Muscle layer of colon (tissue), 2 donors: ENCODE data around the gene ANGPTL8.

Experiments used
- H3K27ac ChIP-seq: one replicate; pipeline ENCODE4 v1.7.0; 2013; ENCODE audit warnings: low read depth, mild to moderate bottlenecking, low read length, moderate library complexity
- H3K27me3 ChIP-seq, 2 donors: one replicate each; pipeline ENCODE4 v1.7.0; 2013; ENCODE audit warnings: low read length in 2 of 2, mild to moderate bottlenecking in 2 of 2; ENCODE audit not compliant: insufficient read depth in 2 of 2, control insufficient read depth in 1 of 2
- H3K36me3 ChIP-seq: one replicate; pipeline ENCODE4 v1.7.0; 2013; ENCODE audit warnings: mild to moderate bottlenecking, low read length; ENCODE audit not compliant: insufficient read depth
- H3K4me1 ChIP-seq: one replicate; pipeline ENCODE4 v1.7.0; 2013; ENCODE audit warnings: mild to moderate bottlenecking, low read length; ENCODE audit not compliant: insufficient read depth
- H3K4me3 ChIP-seq, 2 donors: one replicate each; pipeline ENCODE4 v1.7.0; 2013; ENCODE audit warnings: low read length in 2 of 2, low read depth in 1 of 2, mild to moderate bottlenecking in 1 of 2, moderate library complexity in 1 of 2
- H3K9ac ChIP-seq: one replicate; pipeline ENCODE4 v1.7.0; 2013; ENCODE audit warnings: low read length
- H3K9me3 ChIP-seq: one replicate; pipeline ENCODE4 v1.7.0; 2013; ENCODE audit warnings: mild to moderate bottlenecking, low read length
- donor health status: abdominal sarcoma.
- donor health status: Adenocarcinoma of cecum.

Gene ANGPTL8, protein sequence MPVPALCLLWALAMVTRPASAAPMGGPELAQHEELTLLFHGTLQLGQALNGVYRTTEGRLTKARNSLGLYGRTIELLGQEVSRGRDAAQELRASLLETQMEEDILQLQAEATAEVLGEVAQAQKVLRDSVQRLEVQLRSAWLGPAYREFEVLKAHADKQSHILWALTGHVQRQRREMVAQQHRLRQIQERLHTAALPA

DNA sequence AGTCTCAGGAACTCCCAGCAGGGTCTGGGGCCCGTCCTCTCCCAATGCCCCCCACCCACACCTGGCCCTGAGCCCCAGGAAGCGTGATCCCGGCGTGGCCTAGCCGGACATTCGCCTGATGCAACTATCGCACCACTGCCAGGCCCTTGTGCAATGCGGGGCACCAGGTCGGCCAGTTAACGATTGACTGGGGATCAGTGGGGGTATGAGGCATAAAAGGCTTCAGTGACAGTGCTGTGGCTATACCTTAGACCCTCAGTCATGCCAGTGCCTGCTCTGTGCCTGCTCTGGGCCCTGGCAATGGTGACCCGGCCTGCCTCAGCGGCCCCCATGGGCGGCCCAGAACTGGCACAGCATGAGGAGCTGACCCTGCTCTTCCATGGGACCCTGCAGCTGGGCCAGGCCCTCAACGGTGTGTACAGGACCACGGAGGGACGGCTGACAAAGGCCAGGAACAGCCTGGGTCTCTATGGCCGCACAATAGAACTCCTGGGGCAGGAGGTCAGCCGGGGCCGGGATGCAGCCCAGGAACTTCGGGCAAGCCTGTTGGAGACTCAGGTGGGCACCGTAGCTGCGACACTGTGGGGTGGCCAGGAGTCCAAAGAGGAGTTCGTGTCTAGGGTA lies at the start of gene ANGPTL8:
ANGPTL8 (plus strand) TSS at position 243 of the 624 bp plus-strand sequence; CDS start at position 262, 19 bp downstream.
- H3K9ac ChIP-seq, result no peak within 1 kb of the TSS

DNA sequence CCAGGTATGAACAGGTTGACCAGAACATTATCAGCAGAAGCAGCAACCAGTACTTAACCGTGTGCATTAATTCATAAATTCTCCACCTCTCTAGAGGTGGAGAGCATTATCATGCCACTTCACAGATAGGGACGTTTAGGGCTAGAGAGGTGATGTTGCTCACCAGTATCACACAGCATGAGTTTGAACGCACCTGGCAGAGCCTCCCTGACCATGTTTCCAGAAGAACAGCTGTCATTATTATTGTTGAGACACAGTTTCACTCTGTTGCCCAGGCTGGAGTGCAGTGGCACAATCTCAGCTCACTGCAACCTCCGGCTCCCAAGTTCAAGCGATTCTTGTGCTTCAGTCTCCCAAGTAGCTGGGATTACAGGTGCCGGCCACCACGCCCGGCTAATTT lies 48.9 kb upstream of the ANGPTL8 start:
- H3K27ac ChIP-seq, result peak overlapping the region; percentile 75
- no peak overlapping the region for H3K4me3 ChIP-seq
- H3K9me3 ChIP-seq, result no peaks in the 10 kb centered on the region
- no peaks in the 10 kb centered on the region for H3K27me3 ChIP-seq
- H3K36me3 ChIP-seq, result peaks cover 61% of the 10 kb centered on the region
- H3K9ac ChIP-seq, result peak overlapping the region; percentile 27
- H3K4me1 ChIP-seq, result peaks cover 94% of the 10 kb centered on the region

More for the DNA sequence above, at the start of gene ANGPTL8:
- Histone ChIP-seq H3K27ac (no peak within 1 kb of the TSS), H3K9me3 (no peaks in the 10 kb centered on the region), H3K4me1 (peaks cover 5% of the 10 kb centered on the region), H3K4me3 (no peak within 1 kb of the TSS), H3K27me3 (no peaks in the 10 kb centered on the region), H3K36me3 (no peaks in the 10 kb centered on the region)

DNA sequence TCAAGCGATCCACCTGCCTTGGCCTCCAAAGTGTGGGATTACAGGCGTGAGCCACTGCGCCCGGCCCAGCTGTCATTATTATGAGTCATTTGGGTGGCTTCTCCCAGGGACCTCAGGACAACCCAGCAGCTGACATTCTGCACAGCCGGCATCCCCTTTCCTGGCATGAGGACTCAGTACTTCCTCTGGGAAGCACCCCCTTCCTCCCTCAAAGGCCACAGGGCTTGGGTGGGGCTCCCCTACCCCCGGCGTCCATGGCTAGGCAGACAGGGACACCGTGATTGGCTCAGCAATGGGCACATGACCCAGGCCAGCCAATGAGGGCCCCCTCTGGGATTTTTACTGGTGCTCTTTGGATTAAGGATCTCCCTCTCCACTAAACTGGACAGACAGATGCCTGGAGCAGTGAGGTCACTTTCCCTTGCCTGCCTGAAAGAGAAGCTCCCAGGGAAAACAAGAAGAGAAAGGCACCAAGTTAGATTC lies 48.1 kb upstream of the ANGPTL8 start:
- Histone ChIP-seq H3K27me3 (no peaks in the 10 kb centered on the region), H3K27ac (peak overlapping the region; percentile 40), H3K4me1 (peaks cover 88% of the 10 kb centered on the region), H3K36me3 (peaks cover 56% of the 10 kb centered on the region), H3K4me3 (no peak overlapping the region), H3K9me3 (no peaks in the 10 kb centered on the region), H3K9ac (no peak overlapping the region)

DNA sequence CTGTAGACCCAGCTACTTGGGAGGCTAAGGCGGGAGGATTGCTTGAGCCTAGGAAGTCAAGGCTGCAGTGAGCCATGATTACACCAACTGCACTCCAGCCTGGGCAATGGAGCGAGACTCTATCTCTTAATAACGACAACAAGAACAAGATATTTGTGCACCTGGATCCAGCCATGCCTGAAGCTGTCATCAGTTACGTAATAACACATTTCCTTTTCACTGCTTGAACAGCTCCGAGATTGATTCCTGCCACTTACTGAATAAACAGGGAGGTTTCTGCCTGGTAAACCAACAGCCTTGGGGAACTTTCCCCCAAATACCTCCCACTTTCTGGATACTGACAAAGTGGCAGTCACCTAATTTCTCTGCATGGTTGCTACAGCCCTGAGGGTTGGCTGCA lies 47.5 kb upstream of the ANGPTL8 start:
- Histone ChIP-seq H3K4me3 (no peak overlapping the region), H3K36me3 (peaks cover 50% of the 10 kb centered on the region), H3K9me3 (no peaks in the 10 kb centered on the region), H3K27ac (peak overlapping the region; percentile 40), H3K9ac (no peak overlapping the region), H3K27me3 (no peaks in the 10 kb centered on the region), H3K4me1 (peaks cover 82% of the 10 kb centered on the region)

DNA sequence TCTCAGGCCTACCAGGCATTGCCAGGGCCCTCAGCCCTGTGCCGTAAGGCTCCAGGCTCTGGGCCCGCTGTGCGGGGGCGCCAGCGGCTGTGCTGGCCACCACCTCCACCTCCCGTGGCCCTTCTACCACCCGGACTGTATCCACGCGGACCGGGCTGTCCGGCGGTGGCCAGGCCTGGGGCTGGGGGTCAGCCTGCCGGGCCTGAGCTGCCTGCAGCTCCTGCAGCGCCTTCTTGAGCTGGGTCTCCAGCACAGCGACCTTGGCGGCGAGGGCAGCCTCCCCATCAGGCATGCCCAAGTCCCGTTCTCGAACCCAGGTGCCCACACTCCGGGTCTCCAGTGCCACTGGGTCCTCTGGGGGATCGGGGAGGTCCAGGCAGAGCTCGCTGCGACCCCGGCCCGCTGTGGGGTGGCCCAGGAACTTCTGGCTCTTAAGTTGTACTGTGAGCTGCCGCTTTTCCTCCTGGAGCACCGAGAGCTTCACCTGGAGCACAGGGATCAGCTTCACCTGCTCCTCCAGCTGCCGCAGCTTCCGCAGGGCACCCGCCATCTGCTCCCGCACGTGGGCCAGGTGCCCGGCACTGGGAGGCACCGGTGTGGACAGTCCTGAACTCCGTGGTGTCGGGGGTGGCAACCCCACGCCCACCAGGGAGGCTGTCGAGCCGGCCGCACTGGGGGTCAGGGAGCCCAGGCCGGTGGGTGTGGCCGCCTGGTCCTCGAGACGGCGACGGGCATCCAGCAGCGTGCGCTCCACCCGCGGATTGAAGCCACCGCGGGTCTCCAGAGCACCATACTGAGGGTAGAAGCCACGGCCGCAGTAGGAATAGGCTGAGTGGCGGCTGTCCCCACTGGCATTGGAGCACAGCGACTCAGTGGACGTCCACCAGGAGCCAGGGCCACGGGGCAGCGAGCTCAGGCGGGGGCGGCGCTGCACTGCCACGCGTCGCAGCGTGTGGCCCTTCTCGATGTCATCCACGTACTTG lies 46.2 kb upstream of the ANGPTL8 start:
- H3K36me3 ChIP-seq, result peaks cover 39% of the 10 kb centered on the region
- peak overlapping the region; percentile 21 for H3K9ac ChIP-seq
- peak overlapping the region in 1 of 2 donors; percentile 97 for H3K4me3 ChIP-seq
- H3K27me3 ChIP-seq, result no peaks in the 10 kb centered on the region
- peaks cover 73% of the 10 kb centered on the region for H3K4me1 ChIP-seq
- peak overlapping the region; percentile 92 for H3K27ac ChIP-seq
- H3K9me3 ChIP-seq, result no peaks in the 10 kb centered on the region

DNA sequence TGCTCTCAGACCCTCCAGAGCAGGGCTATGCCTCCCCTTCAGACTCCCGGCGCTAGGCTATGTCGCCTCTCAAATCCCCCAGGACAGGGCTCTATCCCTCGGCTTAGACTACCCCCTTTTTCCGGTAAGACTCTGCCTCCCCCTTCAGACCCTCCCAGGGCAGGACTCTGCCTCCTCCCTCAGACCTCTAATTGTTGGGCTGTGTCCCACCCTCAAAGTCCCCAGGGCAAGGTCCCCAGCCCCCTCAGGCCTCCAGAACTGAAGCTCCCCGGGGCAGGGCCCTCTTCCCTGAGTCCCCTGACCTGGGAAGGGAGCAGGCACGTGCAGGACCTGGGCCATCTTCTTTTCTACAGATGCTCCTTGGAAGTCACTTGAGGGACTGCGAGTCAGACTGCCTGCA lies 45.2 kb upstream of the ANGPTL8 start:
- H3K4me3 ChIP-seq, result peak overlapping the region in 1 of 2 donors; percentile 97
- H3K27ac ChIP-seq, result peak overlapping the region; percentile 92
- H3K4me1 ChIP-seq, result peaks cover 74% of the 10 kb centered on the region
- H3K27me3 ChIP-seq, result no peaks in the 10 kb centered on the region
- H3K9me3 ChIP-seq, result no peaks in the 10 kb centered on the region
- peak overlapping the region; percentile 41 for H3K9ac ChIP-seq
- peaks cover 32% of the 10 kb centered on the region for H3K36me3 ChIP-seq

DNA sequence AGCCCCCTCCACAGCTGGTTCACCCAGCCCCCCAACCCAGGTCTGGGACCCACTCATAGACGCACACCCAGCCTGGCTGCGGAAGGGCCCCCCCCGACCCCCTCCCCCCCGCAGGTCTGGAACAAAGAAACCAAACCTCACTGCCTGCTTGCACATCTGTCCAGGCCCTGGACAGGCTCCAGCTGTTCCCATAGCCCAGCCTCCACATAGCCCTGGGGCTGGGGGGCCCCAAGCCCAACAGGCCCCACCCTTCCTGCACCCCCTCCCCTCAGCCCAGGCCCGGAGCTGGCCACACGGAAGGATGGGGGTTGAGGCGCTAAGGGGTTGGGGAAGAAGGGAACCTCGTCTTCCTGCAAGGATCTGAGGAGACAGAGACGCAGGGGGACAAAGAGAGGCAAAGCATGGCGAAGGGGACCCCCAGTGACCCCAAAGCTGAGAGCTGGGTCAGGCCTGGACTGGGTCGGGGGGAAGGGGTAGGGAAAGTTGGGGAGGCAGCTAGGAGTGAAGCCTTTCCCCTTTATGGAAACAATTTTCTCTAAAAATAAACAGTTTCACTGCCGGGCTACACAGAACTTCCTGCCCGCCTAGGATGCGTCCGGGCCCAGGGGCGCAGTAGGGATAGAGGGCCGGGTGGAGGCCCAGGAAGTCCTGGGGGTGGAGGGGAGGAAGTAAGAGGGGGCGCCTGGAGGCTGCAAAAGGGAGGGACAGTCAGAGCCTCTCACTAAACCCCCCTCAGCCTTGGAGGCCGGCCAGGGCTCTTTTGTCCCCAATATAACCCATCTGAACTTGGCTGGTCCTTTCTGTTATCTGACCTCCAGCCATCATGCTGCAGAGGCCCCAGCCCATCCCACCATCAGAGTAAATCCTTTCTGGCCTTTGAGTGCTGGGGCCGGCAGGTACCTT lies 44.5 kb upstream of the ANGPTL8 start:
- Histone ChIP-seq H3K27me3 (no peaks in the 10 kb centered on the region), H3K4me1 (peaks cover 69% of the 10 kb centered on the region), H3K9ac (peak overlapping the region; percentile 66), H3K27ac (peak overlapping the region; percentile 92), H3K9me3 (no peaks in the 10 kb centered on the region), H3K36me3 (peaks cover 32% of the 10 kb centered on the region), H3K4me3 (peak overlapping the region; percentile 40 to 97)

DNA sequence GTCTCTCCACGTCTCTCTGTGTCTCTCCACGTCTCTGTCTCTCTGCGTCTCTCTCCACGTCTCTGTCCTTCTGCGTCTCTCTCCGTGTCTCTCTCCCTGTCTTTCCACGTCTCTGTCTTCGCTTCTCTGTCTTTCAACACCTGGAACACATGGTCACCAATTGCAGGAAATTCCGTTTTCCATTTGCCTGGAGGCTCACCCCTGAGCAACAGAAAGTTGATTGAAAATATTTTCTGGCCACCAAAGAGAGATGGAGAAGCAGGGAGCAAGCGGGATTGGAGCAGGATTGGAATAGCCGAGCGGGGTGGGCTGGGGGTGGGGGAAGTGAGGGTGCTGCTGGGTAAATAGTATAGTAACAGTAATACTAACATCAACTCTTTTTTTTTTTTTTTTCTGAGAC lies 43.7 kb upstream of the ANGPTL8 start:
- H3K27me3 ChIP-seq, result no peaks in the 10 kb centered on the region
- H3K4me1 ChIP-seq, result peaks cover 61% of the 10 kb centered on the region
- H3K4me3 ChIP-seq, result peak overlapping the region; percentile 88 to 97
- peak overlapping the region; percentile 92 for H3K27ac ChIP-seq
- peaks cover 33% of the 10 kb centered on the region for H3K36me3 ChIP-seq
- H3K9ac ChIP-seq, result peak overlapping the region; percentile 66
- H3K9me3 ChIP-seq, result no peaks in the 10 kb centered on the region

DNA sequence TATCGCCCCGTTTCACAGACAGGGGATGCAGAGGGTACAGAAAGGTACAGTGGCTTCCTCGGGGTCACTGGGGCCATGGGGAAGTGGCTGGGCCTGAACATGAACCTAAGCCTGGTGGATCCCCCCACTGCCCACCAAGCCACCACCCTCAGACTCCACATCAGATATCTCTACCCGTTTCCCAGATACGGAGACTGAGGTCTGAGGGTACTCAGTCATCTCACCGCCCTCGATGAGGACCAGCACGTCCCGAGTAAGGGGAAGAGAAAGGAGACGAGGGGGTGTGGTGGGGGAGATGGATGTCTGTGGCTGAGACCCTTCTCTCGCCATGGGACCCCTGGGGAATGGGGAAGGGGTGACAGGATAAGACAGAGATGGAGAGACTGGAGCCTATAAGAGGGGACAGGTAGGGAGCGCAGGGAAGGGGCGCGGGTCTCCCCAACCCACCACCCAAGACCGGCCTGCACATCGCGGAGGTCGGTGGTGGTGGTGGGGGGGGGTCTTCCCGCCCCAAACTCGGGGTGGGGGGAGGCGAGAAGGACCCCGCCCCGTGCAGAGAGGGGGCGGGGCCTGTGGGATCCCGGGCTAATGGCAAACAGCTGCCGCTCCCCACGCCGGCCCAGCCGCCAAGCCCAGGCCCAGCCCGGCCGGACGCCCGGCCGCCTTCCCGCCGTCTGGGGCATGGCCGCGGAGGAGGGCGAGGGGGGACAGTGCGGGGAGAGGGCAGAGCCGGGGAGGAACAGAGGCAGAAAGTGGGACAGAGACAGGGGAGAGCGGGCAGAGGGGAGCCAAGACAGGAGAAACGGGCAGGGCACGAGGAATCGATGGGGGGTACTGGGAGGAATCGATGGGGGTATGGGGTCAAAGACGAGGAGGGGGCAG lies 42.8 kb upstream of the ANGPTL8 start:
- Histone ChIP-seq H3K9ac (peak overlapping the region; percentile 90), H3K27me3 (no peaks in the 10 kb centered on the region), H3K36me3 (peaks cover 32% of the 10 kb centered on the region), H3K9me3 (no peaks in the 10 kb centered on the region), H3K27ac (peak overlapping the region; percentile 97), H3K4me1 (peaks cover 52% of the 10 kb centered on the region), H3K4me3 (peak overlapping the region; percentile 88 to 97)
